Endothelial cell of umbilical vein (primary cell): ENCODE measurements around the gene SGCE. TPM values are rescaled to one million over a fixed set of nuclear protein-coding genes. Genes with fewer than 3 reads are reported as not detected.

Experiments
- BruUV-seq: library from RNA; stranded (reverse); fragments of 400-500 nt; replicated peaks from 2 replicates; lab custom pipeline; 2021; lab: Mats Ljungman, UMichigan
- CTCF ChIA-PET: fragments of 300-600, 350-600 bp; sonication (Branson Sonifier 250); formaldehyde crosslinking; loops from one replicate; lab custom pipeline; 2021; ENCODE audit warnings: antibody characterized with exemption, inconsistent platforms; lab: Charles Lee
- POLR2A ChIA-PET: fragments of 300-600, 350-600 bp; sonication (Branson Sonifier 250); formaldehyde crosslinking; loops from one replicate; lab custom pipeline; 2021; ENCODE audit warnings: antibody characterized with exemption, inconsistent platforms; lab: Charles Lee
- DNase-seq: peaks from one replicate; pipeline ENCODE4 v3.0.0-alpha.2; 2011; ENCODE audit warnings: low read depth, low spot score
- FAIRE-seq: peaks from 2 replicates; lab custom pipeline; 2011; peaks lifted over from hg19 to GRCh38; lab: Jason Lieb, UNC
- H2AFZ ChIP-seq: 2 replicates; pipeline ENCODE4 v1.6.0; 2012; ENCODE audit warnings: low read depth, low read length, control low read depth, inconsistent platforms
- H3K27ac ChIP-seq: 2 replicates; pipeline ENCODE4 v1.5.1; 2011; ENCODE audit warnings: low read depth, mild to moderate bottlenecking, control low read depth, low read length, moderate library complexity; ENCODE audit not compliant: insufficient read depth
- H3K27me3 ChIP-seq, 2 experiments: 2 replicates each; pipeline versions ENCODE4 v1.6.0 to v1.6.1; 2011; ENCODE audit warnings: low read length in 2 of 2, mixed read lengths in 1 of 2; ENCODE audit not compliant: control insufficient read depth in 2 of 2, insufficient read depth in 2 of 2
- H3K36me3 ChIP-seq, 2 experiments: 2 replicates in 1 of 2; 3 replicates in 1 of 2; pipeline ENCODE4 v1.5.1; 2011; ENCODE audit warnings: low read length in 2 of 2, mild to moderate bottlenecking in 1 of 2, moderate library complexity in 1 of 2; ENCODE audit not compliant: control insufficient read depth in 2 of 2, insufficient read depth in 2 of 2; ENCODE audit errors: extremely low read depth in 1 of 2
- H3K4me1 ChIP-seq: 3 replicates; pipeline ENCODE4 v1.5.1; 2011; ENCODE audit warnings: mild to moderate bottlenecking, low read length; ENCODE audit not compliant: control insufficient read depth, insufficient read depth; ENCODE audit errors: extremely low read depth
- H3K4me2 ChIP-seq: 2 replicates; pipeline ENCODE4 v1.6.1; 2011; ENCODE audit warnings: low read length, control low read depth, mixed read lengths; ENCODE audit not compliant: insufficient read depth
- H3K4me3 ChIP-seq, 3 experiments: fragments of 200-600 bp in 1 of 3; sonication (generic), shearing (Covaris generic) in 1 of 3; replicated peaks in 1 of 3; 2 replicates each; pipeline ENCODE4 v1.5.1; 2011 to 2016; ENCODE audit warnings: control low read depth in 3 of 3, low read length in 3 of 3, mild to moderate bottlenecking in 2 of 3, inconsistent platforms in 1 of 3, low read depth in 1 of 3, moderate library complexity in 1 of 3; ENCODE audit not compliant: insufficient read depth in 1 of 3
- H3K79me2 ChIP-seq: 2 replicates; pipeline ENCODE4 v1.6.0; 2012; ENCODE audit warnings: low read length, inconsistent platforms; ENCODE audit not compliant: control insufficient read depth, insufficient read depth
- H3K9ac ChIP-seq: replicated peaks from 2 replicates; pipeline ENCODE3; 2011; ENCODE audit warnings: low read length, control low read depth; ENCODE audit not compliant: insufficient read depth; ENCODE audit errors: extremely low read depth
- H3K9me1 ChIP-seq: replicated peaks from 3 replicates; pipeline ENCODE4 v1.6.0; 2011; ENCODE audit warnings: mild to moderate bottlenecking, low read length; ENCODE audit not compliant: control insufficient read depth, insufficient read depth; ENCODE audit errors: extremely low read depth
- H3K9me3 ChIP-seq: replicated peaks from 2 replicates; pipeline ENCODE4 v1.5.1; 2012; ENCODE audit warnings: low read length, inconsistent platforms; ENCODE audit not compliant: control insufficient read depth, insufficient read depth
- H4K20me1 ChIP-seq: replicated peaks from 2 replicates; pipeline ENCODE3; 2011; ENCODE audit warnings: mild to moderate bottlenecking, low read length; ENCODE audit not compliant: control insufficient read depth, insufficient read depth; ENCODE audit errors: extremely low read depth
- EZH2 ChIP-seq: IDR thresholded peaks from 2 replicates; pipeline ENCODE4 v1.6.1; 2012; ENCODE audit warnings: borderline replicate concordance, low read depth, mild to moderate bottlenecking, moderate library complexity, low read length, inconsistent platforms; ENCODE audit not compliant: severe bottlenecking
- FOS ChIP-seq: IDR thresholded peaks from 2 replicates; pipeline ENCODE4 v1.6.1; 2011; ENCODE audit warnings: mild to moderate bottlenecking, low read length, moderate library complexity, borderline replicate concordance; ENCODE audit not compliant: insufficient read depth
- GATA2 ChIP-seq: IDR thresholded peaks from 2 replicates; pipeline ENCODE4 v1.7.0; 2011; ENCODE audit warnings: low read depth, mild to moderate bottlenecking, moderate library complexity, mixed read lengths, low read length; ENCODE audit not compliant: insufficient read length, insufficient read depth
- JUN ChIP-seq: IDR thresholded peaks from 2 replicates; pipeline ENCODE4 v1.6.1; 2011; ENCODE audit warnings: borderline replicate concordance, low read depth; ENCODE audit not compliant: insufficient read length, insufficient read depth
- MYC ChIP-seq: IDR thresholded peaks from one replicate; pipeline ENCODE4 v1.6.1; 2011; ENCODE audit warnings: mild to moderate bottlenecking, low read depth, low read length
- POLR2A ChIP-seq: IDR thresholded peaks from 2 replicates; pipeline ENCODE4 v1.6.1; 2012; ENCODE audit warnings: low read depth, mild to moderate bottlenecking, control low read depth, low read length
- POLR2AphosphoS5 ChIP-seq: IDR thresholded peaks from 2 replicates; pipeline ENCODE4 v1.6.1; 2012; ENCODE audit warnings: low read depth, mild to moderate bottlenecking, control low read depth, low read length, moderate library complexity; ENCODE audit not compliant: insufficient read depth
- dilution Hi-C: fragments of 300-500 bp; cut with MboI; formaldehyde crosslinking; loops from one replicate; pipeline ENCODE4 v1.15.0; 2019; ENCODE audit warnings: low sequenced_read_pairs; ENCODE audit not compliant: extremely low pct_ligation_motif_present
- intact Hi-C: fragments of 100-400 bp; cut with micrococcal nuclease; formaldehyde crosslinking; loops from one replicate; pipeline ENCODE4 v1.10.0; 2022
- polyA plus RNA-seq, 4 experiments: library from polyadenylated mRNA; depleted of rRNA in 3 of 4; stranded (reverse) in 3 of 4; unstranded in 1 of 4; fragments of >200 nt; gene quantifications; 2 replicates each; pipeline versions ENCODE4 v1.2.1 to v1.2.3, GENCODE V29; 2011 to 2012; ENCODE audit warnings: missing spikeins in 1 of 4
- total RNA-seq: library from RNA; stranded (reverse); gene quantifications from 2 replicates; pipeline ENCODE4 v1.2.3, GENCODE V29; 2021
- TF ChIP-seq, protein P1 (sequence below), 2 donors: IDR thresholded peaks; 1 replicate in 1 of 2; 2 replicates in 1 of 2; pipeline ENCODE4 v1.5.1; 2011; ENCODE audit warnings: low read length in 2 of 2, mild to moderate bottlenecking in 2 of 2, moderate library complexity in 2 of 2, control low read depth in 1 of 2, inconsistent platforms in 1 of 2, low read depth in 1 of 2; ENCODE audit not compliant: insufficient read depth in 1 of 2; ENCODE audit errors: extremely low read depth in 1 of 2
- TF ChIP-seq, protein P2 (sequence below): IDR thresholded peaks from 2 replicates; pipeline ENCODE4 v1.6.1; 2011; ENCODE audit not compliant: insufficient read depth, insufficient read length

The SGCE gene
- total and polyA plus RNA-seq, 2 donors (not counting 3 experiments of a cell fraction or from before 2014, with no cell fraction given) = 46.8 to 53.3 TPM

DNA sequence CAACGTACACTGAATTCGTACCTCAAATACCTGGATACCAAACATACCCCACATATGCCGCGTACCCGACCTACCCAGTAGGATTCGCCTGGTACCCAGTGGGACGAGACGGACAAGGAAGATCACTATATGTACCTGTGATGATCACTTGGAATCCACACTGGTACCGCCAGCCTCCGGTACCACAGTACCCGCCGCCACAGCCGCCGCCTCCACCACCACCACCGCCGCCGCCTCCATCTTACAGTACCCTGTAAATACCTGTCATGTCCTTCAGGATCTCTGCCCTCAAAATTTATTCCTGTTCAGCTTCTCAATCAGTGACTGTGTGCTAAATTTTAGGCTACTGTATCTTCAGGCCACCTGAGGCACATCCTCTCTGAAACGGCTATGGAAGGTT lies 9.5 kb upstream of the SGCE start:
- Histone ChIP-seq H3K4me2 (no peak overlapping the region), H3K9me1 (no peaks in the 10 kb centered on the region), H3K79me2 (no peaks in the 10 kb centered on the region), H4K20me1 (no peaks in the 10 kb centered on the region), H3K9ac (no peak overlapping the region), H3K27me3 (no peaks in the 10 kb centered on the region), H3K4me3 (no peak overlapping the region), H2AFZ (no peak overlapping the region), H3K27ac (no peak overlapping the region), H3K4me1 (no peaks in the 10 kb centered on the region), H3K36me3 (no peaks in the 10 kb centered on the region), H3K9me3 (no peaks in the 10 kb centered on the region)
- TF ChIP-seq EZH2 (no peak), POLR2A (no peak), MYC (no peak), POLR2AphosphoS5 (no peak), JUN (no peak), FOS (no peak), GATA2 (no peak)
- TF ChIP-seq, protein P1, sequence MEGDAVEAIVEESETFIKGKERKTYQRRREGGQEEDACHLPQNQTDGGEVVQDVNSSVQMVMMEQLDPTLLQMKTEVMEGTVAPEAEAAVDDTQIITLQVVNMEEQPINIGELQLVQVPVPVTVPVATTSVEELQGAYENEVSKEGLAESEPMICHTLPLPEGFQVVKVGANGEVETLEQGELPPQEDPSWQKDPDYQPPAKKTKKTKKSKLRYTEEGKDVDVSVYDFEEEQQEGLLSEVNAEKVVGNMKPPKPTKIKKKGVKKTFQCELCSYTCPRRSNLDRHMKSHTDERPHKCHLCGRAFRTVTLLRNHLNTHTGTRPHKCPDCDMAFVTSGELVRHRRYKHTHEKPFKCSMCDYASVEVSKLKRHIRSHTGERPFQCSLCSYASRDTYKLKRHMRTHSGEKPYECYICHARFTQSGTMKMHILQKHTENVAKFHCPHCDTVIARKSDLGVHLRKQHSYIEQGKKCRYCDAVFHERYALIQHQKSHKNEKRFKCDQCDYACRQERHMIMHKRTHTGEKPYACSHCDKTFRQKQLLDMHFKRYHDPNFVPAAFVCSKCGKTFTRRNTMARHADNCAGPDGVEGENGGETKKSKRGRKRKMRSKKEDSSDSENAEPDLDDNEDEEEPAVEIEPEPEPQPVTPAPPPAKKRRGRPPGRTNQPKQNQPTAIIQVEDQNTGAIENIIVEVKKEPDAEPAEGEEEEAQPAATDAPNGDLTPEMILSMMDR (IDR thresholded peaks at IDR 0.05; ENCODE audit: extremely low read depth in 1 of 2, insufficient read depth in 1 of 2, low read depth in 1 of 2, low read length in 2 of 2) = no peak
- TF ChIP-seq, protein P2, sequence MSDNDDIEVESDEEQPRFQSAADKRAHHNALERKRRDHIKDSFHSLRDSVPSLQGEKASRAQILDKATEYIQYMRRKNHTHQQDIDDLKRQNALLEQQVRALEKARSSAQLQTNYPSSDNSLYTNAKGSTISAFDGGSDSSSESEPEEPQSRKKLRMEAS = no peak
- ChIA-PET CTCF (no interaction called here), POLR2A (no interaction called here)
- no peak for FAIRE-seq
- no peak for DNase-seq
- BruUV-seq = no TSS peak
- intact Hi-C loops (no loop called here), dilution Hi-C loops (no loop called here)
